ENCODE results near the gene FBXO5. TPM values are rescaled to one million over a fixed set of nuclear protein-coding genes. Genes with fewer than 3 reads are reported as not detected.
"Not testable (repeated sequence)": the region's sequence is repeated elsewhere in the genome, so short reads cannot be mapped to it uniquely, and the experiment has no call there.

Gene FBXO5
- total RNA-seq, 1 donor from 2014 or later = 31.4 TPM

- Mint-ChIP-seq H3K9me3 (peaks cover 30% of the 10 kb centered on the region), H3K36me3 (ENCODE audit: low read depth) (peaks cover 31% of the 10 kb centered on the region), H3K27me3 (ENCODE audit: low read depth) (peaks cover 29% of the 10 kb centered on the region)
- DNase-seq (ENCODE audit: low spot score); H3K27ac Mint-ChIP-seq; intact Hi-C loops (cut with micrococcal nuclease); H3K4me1 Mint-ChIP-seq (ENCODE audit: low read depth); H3K4me3 Mint-ChIP-seq (ENCODE audit: low read depth): not testable (repeated sequence)
Observed at GRCh38 chr6:152966168-152966894, 16.5 kb downstream of the FBXO5 start.

- Mint-ChIP-seq H3K4me3 (ENCODE audit: low read depth) (no peak overlapping the region), H3K4me1 (ENCODE audit: low read depth) (no peaks in the 10 kb centered on the region), H3K27me3 (ENCODE audit: low read depth) (peaks cover 25% of the 10 kb centered on the region), H3K9me3 (no peaks in the 10 kb centered on the region), H3K36me3 (ENCODE audit: low read depth) (no peaks in the 10 kb centered on the region), H3K27ac (no peak overlapping the region)
- intact Hi-C loops (cut with micrococcal nuclease) = no loop called here
- no peak for DNase-seq (ENCODE audit: low spot score)
Observed at GRCh38 chr6:152959333-152959732, 23.5 kb downstream of the FBXO5 start.

- Mint-ChIP-seq H3K27ac (no peak overlapping the region), H3K27me3 (ENCODE audit: low read depth) (peaks cover 21% of the 10 kb centered on the region), H3K36me3 (ENCODE audit: low read depth) (no peaks in the 10 kb centered on the region), H3K9me3 (no peaks in the 10 kb centered on the region), H3K4me3 (ENCODE audit: low read depth) (no peak overlapping the region), H3K4me1 (ENCODE audit: low read depth) (peaks cover 2% of the 10 kb centered on the region)
- DNase-seq (ENCODE audit: low spot score) = no peak
- intact Hi-C loops (cut with micrococcal nuclease) = no loop called here
Observed at GRCh38 chr6:152957796-152958195, 25.0 kb downstream of the FBXO5 start.

DNA sequence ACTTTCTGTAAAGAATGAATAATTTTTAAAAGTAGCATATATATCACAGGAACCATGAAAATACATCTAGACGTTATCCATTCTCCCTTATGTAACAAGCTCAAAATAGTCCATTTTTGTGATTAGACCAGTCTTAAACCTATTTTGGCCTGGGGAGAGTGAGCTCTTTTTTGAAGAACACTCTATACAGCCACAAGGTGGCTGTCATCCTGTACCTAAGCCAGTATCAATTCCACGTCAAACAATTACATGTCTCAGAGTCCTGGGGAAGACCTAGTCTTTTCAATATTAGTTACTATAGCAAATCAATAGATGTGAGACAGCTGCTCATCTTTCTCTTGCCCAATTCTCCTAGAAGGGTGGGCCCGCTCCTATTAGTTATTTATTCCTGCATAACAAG, 28.4 kb downstream of the FBXO5 start:
- Mint-ChIP-seq H3K9me3 (no peaks in the 10 kb centered on the region), H3K36me3 (ENCODE audit: low read depth) (no peaks in the 10 kb centered on the region), H3K4me1 (ENCODE audit: low read depth) (peaks cover 10% of the 10 kb centered on the region), H3K27ac (no peak overlapping the region), H3K4me3 (ENCODE audit: low read depth) (no peak overlapping the region), H3K27me3 (ENCODE audit: low read depth) (peaks cover 8% of the 10 kb centered on the region)
- intact Hi-C loops (cut with micrococcal nuclease) = no loop called here
- DNase-seq (ENCODE audit: low spot score) = no peak

DNA sequence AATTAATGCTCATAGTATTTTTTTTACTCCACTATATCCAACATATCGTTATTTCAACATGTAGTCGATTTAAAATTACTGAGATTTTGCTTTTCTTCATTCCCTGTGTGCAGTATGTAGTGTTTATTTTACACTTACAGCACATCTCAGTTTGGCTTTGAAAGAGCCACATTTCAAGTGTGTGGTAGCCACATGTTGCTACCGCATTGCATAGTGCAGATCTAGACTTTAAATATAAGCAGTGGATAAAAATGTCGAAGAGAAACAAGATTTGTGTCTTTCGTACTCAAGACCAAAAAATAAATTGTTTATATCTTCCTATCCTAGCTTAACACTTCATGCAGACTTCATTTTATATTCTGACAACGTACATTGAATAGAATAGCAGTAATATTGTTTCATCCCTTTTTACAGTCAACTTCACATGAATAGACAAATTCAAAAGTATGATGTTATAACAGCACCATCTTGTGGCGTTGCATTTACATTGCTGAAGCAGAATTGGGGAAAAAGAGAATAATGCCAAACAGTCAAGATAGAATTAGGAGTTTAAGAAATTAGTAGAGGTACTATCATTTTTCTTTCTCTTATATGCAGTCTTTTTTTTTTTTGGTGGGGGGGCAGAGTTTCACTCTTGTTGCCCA, 29.9 kb downstream of the FBXO5 start:
- H3K27me3 Mint-ChIP-seq (ENCODE audit: low read depth) = peaks cover 8% of the 10 kb centered on the region
- no peak overlapping the region for H3K27ac Mint-ChIP-seq
- H3K9me3 Mint-ChIP-seq = no peaks in the 10 kb centered on the region
- no peak for DNase-seq (ENCODE audit: low spot score)
- no peak overlapping the region for H3K4me3 Mint-ChIP-seq (ENCODE audit: low read depth)
- intact Hi-C loops (cut with micrococcal nuclease) = loop anchor here (1.0 to 2.0 kb wide), 4 partner anchors 30 to 89 kb away; partner anchors contain the start of gene FBXO5
- no peaks in the 10 kb centered on the region for H3K36me3 Mint-ChIP-seq (ENCODE audit: low read depth)
- peaks cover 13% of the 10 kb centered on the region for H3K4me1 Mint-ChIP-seq (ENCODE audit: low read depth)

DNA sequence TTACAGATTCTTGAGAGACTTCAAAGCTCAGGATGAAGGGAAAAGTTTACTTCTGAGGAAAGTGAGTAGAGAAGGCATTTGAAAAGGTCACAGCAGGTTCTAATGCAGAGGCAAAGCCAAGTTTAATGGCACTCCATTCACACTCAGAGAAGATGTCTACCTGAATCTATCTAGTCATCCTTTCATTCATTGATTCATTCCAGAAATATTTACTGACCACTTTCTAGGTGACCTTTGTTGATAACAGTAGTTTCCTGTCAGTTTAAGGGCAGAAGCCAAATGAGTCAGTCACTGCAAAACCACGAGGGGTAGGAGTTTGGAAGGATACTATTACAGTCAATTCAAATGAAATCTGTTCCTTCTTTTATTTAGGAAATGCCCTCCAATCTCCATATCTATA, 30.8 kb downstream of the FBXO5 start:
- intact Hi-C loops (cut with micrococcal nuclease) = loop anchor here (1.0 to 2.0 kb wide), 3 partner anchors 31 to 73 kb away; partner anchors contain the start of gene FBXO5
- Mint-ChIP-seq H3K27ac (no peak overlapping the region), H3K4me3 (ENCODE audit: low read depth) (no peak overlapping the region), H3K27me3 (ENCODE audit: low read depth) (peaks cover 9% of the 10 kb centered on the region), H3K36me3 (ENCODE audit: low read depth) (no peaks in the 10 kb centered on the region), H3K9me3 (no peaks in the 10 kb centered on the region), H3K4me1 (ENCODE audit: low read depth) (peaks cover 15% of the 10 kb centered on the region)
- DNase-seq (ENCODE audit: low spot score) = no peak

DNA sequence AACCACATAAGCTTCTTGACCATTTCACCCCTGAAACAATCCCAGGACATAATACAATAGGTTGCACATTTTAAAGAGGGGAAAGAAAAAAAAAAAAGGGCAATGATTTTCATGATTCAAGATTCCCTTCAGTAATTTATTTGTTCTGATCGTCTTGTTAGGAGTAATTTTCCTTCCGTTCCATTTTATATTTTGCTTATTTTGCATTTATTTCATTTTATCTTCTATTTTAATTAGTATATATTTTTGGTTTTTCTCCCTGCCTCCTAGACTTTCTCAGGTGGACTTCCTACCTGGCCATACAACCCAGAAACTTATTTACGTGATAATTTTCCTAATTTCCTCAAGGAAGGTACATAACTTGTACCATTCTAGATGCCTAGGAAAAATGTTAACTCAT, 32.6 kb downstream of the FBXO5 start:
- Mint-ChIP-seq H3K4me3 (ENCODE audit: low read depth) (no peak overlapping the region), H3K4me1 (ENCODE audit: low read depth) (peaks cover 15% of the 10 kb centered on the region), H3K9me3 (no peaks in the 10 kb centered on the region), H3K36me3 (ENCODE audit: low read depth) (no peaks in the 10 kb centered on the region), H3K27me3 (ENCODE audit: low read depth) (peaks cover 13% of the 10 kb centered on the region), H3K27ac (no peak overlapping the region)
- intact Hi-C loops (cut with micrococcal nuclease) = no loop called here
- DNase-seq (ENCODE audit: low spot score) = no peak

DNA sequence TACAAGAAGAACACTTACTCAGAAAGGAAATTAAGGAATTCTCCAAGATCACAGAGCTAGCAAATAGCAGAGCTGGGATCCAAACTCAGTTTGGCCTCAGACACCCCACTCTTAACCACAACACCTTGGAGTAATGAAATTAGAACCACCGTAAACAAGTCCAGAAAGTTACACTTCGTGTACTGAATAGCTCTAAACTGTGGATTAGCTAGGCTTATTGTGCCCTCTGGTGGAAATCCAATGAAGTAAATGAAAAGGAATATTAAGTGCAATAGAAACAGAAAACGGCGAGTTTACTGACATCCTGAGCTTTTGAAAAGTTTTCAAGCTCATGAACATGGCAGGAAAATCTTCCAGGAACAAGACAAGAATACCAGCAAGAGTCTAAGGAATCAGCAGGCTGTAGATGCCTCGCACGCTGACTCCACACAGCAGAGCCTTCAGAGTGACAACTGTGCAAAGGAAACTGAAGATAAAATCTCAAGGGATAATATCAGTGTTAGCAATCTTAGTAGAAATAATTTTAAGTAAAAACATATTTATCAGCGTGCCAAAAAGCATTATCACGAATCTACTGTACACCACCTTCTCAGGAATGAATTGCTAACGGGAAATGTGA, 34.6 kb downstream of the FBXO5 start:
- H3K9me3 Mint-ChIP-seq = no peaks in the 10 kb centered on the region
- H3K27ac Mint-ChIP-seq = no peak overlapping the region
- intact Hi-C loops (cut with micrococcal nuclease) = loop anchor here (1.0 to 10.0 kb wide), 3 partner anchors 84 to 396 kb away; no protein-coding TSS in a partner anchor
- H3K27me3 Mint-ChIP-seq (ENCODE audit: low read depth) = peaks cover 15% of the 10 kb centered on the region
- H3K4me3 Mint-ChIP-seq (ENCODE audit: low read depth) = no peak overlapping the region
- H3K4me1 Mint-ChIP-seq (ENCODE audit: low read depth) = peaks cover 15% of the 10 kb centered on the region
- no peaks in the 10 kb centered on the region for H3K36me3 Mint-ChIP-seq (ENCODE audit: low read depth)
- DNase-seq (ENCODE audit: low spot score) = no peak

DNA sequence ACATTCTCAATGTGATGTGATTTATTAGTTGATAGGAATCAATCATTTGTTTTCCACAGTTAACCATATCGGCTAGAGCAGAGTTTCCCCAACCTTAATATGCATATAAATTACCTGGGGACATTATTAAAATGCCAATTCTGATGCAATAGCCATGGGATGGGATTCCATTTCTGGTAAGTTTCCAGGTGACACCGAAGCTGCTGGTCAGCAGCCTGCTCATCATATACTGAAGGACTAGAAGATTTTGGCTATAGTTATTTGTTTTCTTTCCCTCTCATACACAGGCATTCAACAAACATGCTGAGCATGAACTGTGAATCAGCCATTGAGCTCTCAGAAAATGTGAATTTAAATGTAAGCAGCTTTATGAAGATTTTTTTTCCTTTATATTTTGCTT, 35.8 kb downstream of the FBXO5 start:
- H3K36me3 Mint-ChIP-seq (ENCODE audit: low read depth) = no peaks in the 10 kb centered on the region
- no peak for DNase-seq (ENCODE audit: low spot score)
- H3K27me3 Mint-ChIP-seq (ENCODE audit: low read depth) = peaks cover 15% of the 10 kb centered on the region
- H3K27ac Mint-ChIP-seq = no peak overlapping the region
- H3K4me1 Mint-ChIP-seq (ENCODE audit: low read depth) = peaks cover 9% of the 10 kb centered on the region
- intact Hi-C loops (cut with micrococcal nuclease) = loop anchor here (10.0 kb wide), 1 partner anchor 202 kb away; no protein-coding TSS in a partner anchor
- no peak overlapping the region for H3K4me3 Mint-ChIP-seq (ENCODE audit: low read depth)
- no peaks in the 10 kb centered on the region for H3K9me3 Mint-ChIP-seq

GRCh38 chr6:152946484-152946883, 36.4 kb downstream of the FBXO5 start:
- peaks cover 6% of the 10 kb centered on the region for H3K4me1 Mint-ChIP-seq (ENCODE audit: low read depth)
- H3K4me3 Mint-ChIP-seq (ENCODE audit: low read depth) = no peak overlapping the region
- H3K27me3 Mint-ChIP-seq (ENCODE audit: low read depth) = peaks cover 17% of the 10 kb centered on the region
- intact Hi-C loops (cut with micrococcal nuclease) = loop anchor here (10.0 kb wide), 1 partner anchor 202 kb away; no protein-coding TSS in a partner anchor
- DNase-seq (ENCODE audit: low spot score) = no peak
- no peaks in the 10 kb centered on the region for H3K9me3 Mint-ChIP-seq
- H3K36me3 Mint-ChIP-seq (ENCODE audit: low read depth) = no peaks in the 10 kb centered on the region
- no peak overlapping the region for H3K27ac Mint-ChIP-seq

DNA sequence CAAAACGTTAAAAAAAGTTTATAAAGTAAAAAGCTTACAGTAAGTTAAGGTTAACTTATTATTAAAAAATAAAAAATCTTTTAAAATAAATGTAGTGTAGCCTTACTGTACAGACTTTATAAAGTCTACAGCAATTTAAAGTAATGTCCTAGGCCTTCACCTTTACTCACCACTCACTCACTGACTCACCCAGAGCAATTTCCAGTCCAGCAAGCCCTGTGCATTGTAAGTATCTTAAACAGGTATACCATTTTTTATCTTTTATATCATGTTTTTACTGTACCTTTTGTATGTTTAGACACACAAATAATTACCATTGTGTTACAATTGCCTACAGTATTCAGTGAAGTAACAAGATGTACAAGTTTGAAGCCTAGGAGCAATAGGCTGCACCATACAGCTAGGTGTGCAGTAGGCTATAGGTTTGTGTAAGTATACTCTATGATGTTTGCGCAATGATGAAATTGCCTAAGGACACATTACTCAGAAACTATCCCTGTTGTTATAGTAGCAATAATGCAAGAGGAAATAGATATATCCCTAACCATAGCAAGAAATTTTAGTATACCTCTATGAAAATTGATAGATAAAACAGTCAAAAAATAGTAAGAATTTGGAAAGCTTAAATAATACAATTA, 39.5 kb downstream of the FBXO5 start:
- no peak for DNase-seq (ENCODE audit: low spot score)
- no peak overlapping the region for H3K4me3 Mint-ChIP-seq (ENCODE audit: low read depth)
- no peaks in the 10 kb centered on the region for H3K9me3 Mint-ChIP-seq
- no peaks in the 10 kb centered on the region for H3K36me3 Mint-ChIP-seq (ENCODE audit: low read depth)
- peaks cover 5% of the 10 kb centered on the region for H3K4me1 Mint-ChIP-seq (ENCODE audit: low read depth)
- intact Hi-C loops (cut with micrococcal nuclease) = loop anchor here (10.0 kb wide), 1 partner anchor 199 kb away; no protein-coding TSS in a partner anchor
- H3K27me3 Mint-ChIP-seq (ENCODE audit: low read depth) = peaks cover 10% of the 10 kb centered on the region
- H3K27ac Mint-ChIP-seq = no peak overlapping the region

DNA sequence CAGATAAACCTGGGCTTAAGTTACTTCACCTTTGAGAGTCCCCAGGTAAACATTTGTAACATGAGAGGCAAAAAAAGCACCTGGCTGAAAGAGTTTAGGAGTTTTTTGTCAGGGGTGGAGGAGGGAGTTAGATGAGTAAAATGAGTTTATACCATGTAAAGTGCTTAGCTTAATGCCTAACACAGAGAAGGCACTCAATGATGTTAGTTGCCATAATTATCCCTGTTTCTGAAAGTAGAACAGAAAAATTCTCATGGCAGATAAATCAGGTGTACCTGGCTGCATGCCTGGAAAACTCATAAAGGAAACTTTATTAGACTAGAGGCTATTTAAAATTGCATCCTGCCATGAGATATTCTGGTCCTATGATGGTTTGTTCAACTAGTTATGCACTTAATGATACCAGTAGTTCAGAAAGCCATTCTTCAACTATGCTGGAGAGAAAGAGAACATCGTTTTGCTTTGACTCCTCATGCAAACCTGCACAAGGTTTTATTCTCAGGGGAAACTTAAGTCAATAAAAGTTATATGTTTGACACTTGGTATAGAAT, 40.4 kb downstream of the FBXO5 start:
- intact Hi-C loops (cut with micrococcal nuclease) = loop anchor here (10.0 kb wide), 1 partner anchor 198 kb away; no protein-coding TSS in a partner anchor
- no peak for DNase-seq (ENCODE audit: low spot score)
- Mint-ChIP-seq H3K4me1 (ENCODE audit: low read depth) (no peaks in the 10 kb centered on the region), H3K9me3 (no peaks in the 10 kb centered on the region), H3K4me3 (ENCODE audit: low read depth) (no peak overlapping the region), H3K36me3 (ENCODE audit: low read depth) (no peaks in the 10 kb centered on the region), H3K27me3 (ENCODE audit: low read depth) (peaks cover 12% of the 10 kb centered on the region), H3K27ac (no peak overlapping the region)
